Retinal pigment epithelial cell (primary cell): ENCODE results near the gene COX7B2.

Source experiments
- DNase-seq: peaks from one replicate; pipeline ENCODE4 v3.0.0-alpha.2; 2010; ENCODE audit warnings: low read depth
- H3K4me3 ChIP-seq: 2 replicates; pipeline ENCODE4 v1.5.1; 2011; ENCODE audit warnings: mild to moderate bottlenecking, low read length, control low read depth, moderate library complexity
- CTCF ChIP-seq: conservative IDR thresholded peaks from 2 replicates; pipeline ENCODE4 v1.5.1; 2011; ENCODE audit warnings: low read depth, low read length, control low read depth, inconsistent platforms

Gene COX7B2

GRCh38 chr4:46933686-46934085, 24.6 kb upstream of the COX7B2 start:
- H3K4me3 ChIP-seq, result no peak overlapping the region
- no peak for DNase-seq
- no peak for TF ChIP-seq CTCF

GRCh38 chr4:46931981-46932380, 22.9 kb upstream of the COX7B2 start:
- no peak overlapping the region for H3K4me3 ChIP-seq
- peak; percentile 71 for TF ChIP-seq CTCF
- DNase-seq, result no peak

GRCh38 chr4:46930891-46931290, 21.8 kb upstream of the COX7B2 start:
- no peak for TF ChIP-seq CTCF
- no peak for DNase-seq
- H3K4me3 ChIP-seq, result no peak overlapping the region

GRCh38 chr4:46927201-46927600, 18.2 kb upstream of the COX7B2 start:
- no peak for TF ChIP-seq CTCF
- H3K4me3 ChIP-seq, result no peak overlapping the region
- DNase-seq, result no peak

- no peak overlapping the region for H3K4me3 ChIP-seq
- DNase-seq, result no peak
- TF ChIP-seq CTCF, result no peak
Measured at GRCh38 chr4:46924789-46925529, 15.9 kb upstream of the COX7B2 start.

GRCh38 chr4:46922205-46922604, 13.2 kb upstream of the COX7B2 start:
- DNase-seq, result no peak
- no peak for TF ChIP-seq CTCF
- H3K4me3 ChIP-seq, result no peak overlapping the region

GRCh38 chr4:46908148-46908547, 897 bp downstream of the COX7B2 start:
- no peak for TF ChIP-seq CTCF
- DNase-seq, result no peak
- H3K4me3 ChIP-seq, result no peak overlapping the region
